IMR-90 (cell line): ENCODE data around the gene RCE1. TPM values are rescaled to one million over a fixed set of nuclear protein-coding genes. Genes with fewer than 3 reads are reported as not detected.

Experiments used
- ATAC-seq: fragments of 200-7000 bp; cut with Tn5 transposase; 2 replicates; pipeline ENCODE4 v1.9.1; 2020; ENCODE audit warnings: low read depth, mild to moderate bottlenecking, moderate library complexity
- BruUV-seq: library from RNA; stranded (reverse); fragments of 400-500 nt; replicated peaks from 2 replicates; lab custom pipeline; 2021; lab: Mats Ljungman, UMichigan
- CTCF ChIA-PET: fragments of 300-600 bp; formaldehyde crosslinking; extraction: SDS; loops from one replicate; lab custom pipeline; 2021; ENCODE audit warnings: antibody characterized with exemption; lab: Yijun Ruan, JAX
- POLR2A ChIA-PET: fragments of 300-600 bp; sonication (Branson Sonifier 250); formaldehyde crosslinking; loops from one replicate; lab custom pipeline; 2022; ENCODE audit warnings: antibody characterized with exemption; ENCODE audit not compliant: unreplicated experiment; lab: Charles Lee
- DNase-seq: peaks from one replicate; pipeline ENCODE4 v3.0.0; 2013
- H2AFZ ChIP-seq: replicated peaks from 2 replicates; pipeline ENCODE3; 2013; ENCODE audit warnings: low read length, mild to moderate bottlenecking; ENCODE audit not compliant: poor library complexity
- H2AK5ac ChIP-seq: 2 replicates; pipeline ENCODE4 v1.6.1; 2013; ENCODE audit warnings: low read depth, low read length, inconsistent platforms
- H2AK9ac ChIP-seq: replicated peaks from 2 replicates; pipeline ENCODE3; 2013; ENCODE audit warnings: mild to moderate bottlenecking, low read depth, low read length, moderate library complexity; ENCODE audit not compliant: poor library complexity
- H2BK120ac ChIP-seq: 2 replicates; pipeline ENCODE4 v1.6.1; 2013; ENCODE audit warnings: low read depth, low read length, inconsistent platforms
- H2BK15ac ChIP-seq: 3 replicates; pipeline ENCODE4 v1.6.1; 2013; ENCODE audit warnings: low read depth, low read length, inconsistent platforms
- H2BK20ac ChIP-seq: 2 replicates; pipeline ENCODE4 v1.6.1; 2013; ENCODE audit warnings: low read depth, mild to moderate bottlenecking, inconsistent platforms, low read length, moderate library complexity
- H2BK5ac ChIP-seq: 2 replicates; pipeline ENCODE4 v1.6.1; 2013; ENCODE audit warnings: mild to moderate bottlenecking, low read depth, low read length, inconsistent platforms; ENCODE audit not compliant: poor library complexity, severe bottlenecking
- H3K14ac ChIP-seq: replicated peaks from 2 replicates; pipeline ENCODE4 v1.6.1; 2013; ENCODE audit warnings: low read depth, low read length, inconsistent platforms
- H3K18ac ChIP-seq: 2 replicates; pipeline ENCODE4 v1.6.1; 2013; ENCODE audit warnings: low read depth, low read length, control low read depth
- H3K23ac ChIP-seq: 2 replicates; pipeline ENCODE4 v1.6.1; 2013; ENCODE audit warnings: low read depth, low read length, inconsistent platforms
- H3K27ac ChIP-seq: 2 replicates; pipeline ENCODE4 v1.5.1; 2013; ENCODE audit warnings: mild to moderate bottlenecking, control low read depth, low read length; ENCODE audit not compliant: insufficient read depth
- H3K27me3 ChIP-seq: 2 replicates; pipeline ENCODE4 v1.6.1; 2013; ENCODE audit warnings: low read length; ENCODE audit not compliant: control insufficient read depth, insufficient read depth
- H3K36me3 ChIP-seq: 2 replicates; pipeline ENCODE4 v1.6.1; 2013; ENCODE audit warnings: low read length, mixed read lengths; ENCODE audit not compliant: control insufficient read depth, insufficient read depth
- H3K4ac ChIP-seq: 2 replicates; pipeline ENCODE4 v1.6.1; 2013; ENCODE audit warnings: low read depth, low read length, inconsistent platforms
- H3K4me1 ChIP-seq: 2 replicates; pipeline ENCODE4 v1.6.1; 2013; ENCODE audit warnings: low read length, mixed read lengths; ENCODE audit not compliant: control insufficient read depth, insufficient read depth
- H3K4me2 ChIP-seq: 2 replicates; pipeline ENCODE4 v1.6.1; 2013; ENCODE audit warnings: low read depth, mild to moderate bottlenecking, control low read depth, low read length, moderate library complexity
- H3K4me3 ChIP-seq: 2 replicates; pipeline ENCODE4 v1.5.1; 2013; ENCODE audit warnings: low read depth, mild to moderate bottlenecking, control low read depth, low read length, moderate library complexity; ENCODE audit not compliant: insufficient read depth
- H3K56ac ChIP-seq: 2 replicates; pipeline ENCODE4 v1.6.1; 2013; ENCODE audit warnings: low read length, inconsistent platforms; ENCODE audit not compliant: insufficient read depth; ENCODE audit errors: extremely low read depth
- H3K79me1 ChIP-seq, 2 experiments: 2 replicates each; pipeline ENCODE4 v1.6.1; 2013; ENCODE audit warnings: low read length in 2 of 2, inconsistent platforms in 1 of 2, low read depth in 1 of 2
- H3K9ac ChIP-seq: 2 replicates; pipeline ENCODE4 v1.6.1; 2013; ENCODE audit warnings: low read depth, low read length, control low read depth
- H3K9me1 ChIP-seq: 2 replicates; pipeline ENCODE4 v1.6.1; 2013; ENCODE audit warnings: low read length, inconsistent platforms; ENCODE audit not compliant: insufficient read depth
- H3K9me3 ChIP-seq: 2 replicates; pipeline ENCODE4 v1.6.1; 2013; ENCODE audit warnings: low read length; ENCODE audit not compliant: control insufficient read depth, insufficient read depth
- H4K20me1 ChIP-seq: 2 replicates; pipeline ENCODE4 v1.6.1; 2013; ENCODE audit warnings: low read length, inconsistent platforms; ENCODE audit not compliant: insufficient read depth
- H4K5ac ChIP-seq: 2 replicates; pipeline ENCODE4 v1.6.1; 2013; ENCODE audit warnings: mild to moderate bottlenecking, low read depth, low read length, control low read depth
- H4K8ac ChIP-seq, 2 experiments: 2 replicates each; pipeline ENCODE4 v1.6.1; 2013; ENCODE audit warnings: low read depth in 2 of 2, low read length in 2 of 2, control low read depth in 1 of 2, inconsistent platforms in 1 of 2
- H4K91ac ChIP-seq: 2 replicates; pipeline ENCODE4 v1.6.1; 2013; ENCODE audit warnings: low read depth, low read length, inconsistent platforms; ENCODE audit not compliant: insufficient read depth
- CHD1 ChIP-seq: IDR thresholded peaks from 2 replicates; pipeline ENCODE4 v1.6.1; 2012; ENCODE audit warnings: low read depth, low read length, improper control_type of control experiment
- MAFK ChIP-seq: IDR thresholded peaks from 2 replicates; pipeline ENCODE4 v1.6.1; 2012; ENCODE audit warnings: low read depth, low read length, improper control_type of control experiment
- MAZ ChIP-seq: IDR thresholded peaks from 2 replicates; pipeline ENCODE4 v1.6.1; 2012; ENCODE audit warnings: low read depth, mild to moderate bottlenecking, low read length, improper control_type of control experiment, moderate library complexity, borderline replicate concordance
- POLR2A ChIP-seq: IDR thresholded peaks from 2 replicates; pipeline ENCODE4 v1.6.1; 2012; ENCODE audit warnings: mild to moderate bottlenecking, low read depth, low read length
- RFX5 ChIP-seq: IDR thresholded peaks from 2 replicates; pipeline ENCODE4 v1.8.0; 2012; ENCODE audit warnings: low read depth, mild to moderate bottlenecking, low read length, moderate library complexity
- SMC3 ChIP-seq: fragments of 150-350 bp; IDR thresholded peaks from 2 replicates; pipeline ENCODE4 v1.6.1; 2016; ENCODE audit warnings: low read depth, mild to moderate bottlenecking, antibody characterized with exemption, low read length, moderate library complexity
- WGBS, 2 experiments: methylation state at CpG; one replicate each; pipeline versions ENCODE4 v1.1.5 to v1.1.7; 2013; ENCODE audit warnings: missing lambda C conversion rate in 2 of 2; ENCODE audit not compliant: insufficient read length in 1 of 2; ENCODE audit errors: extremely low coverage in 2 of 2; 5-methylcytosine and 5-hydroxymethylcytosine counted together
- dilution Hi-C: fragments of 300-500 bp; cut with HindIII; formaldehyde crosslinking; loops from one replicate; pipeline ENCODE4 v1.14.3; 2018; ENCODE audit warnings: low sequenced_read_pairs; ENCODE audit not compliant: unreplicated experiment
- in situ Hi-C: fragments of 300-500 bp; cut with MboI; formaldehyde crosslinking; loops from 3 replicates; pipeline ENCODE4 v1.14.3; 2019; ENCODE audit warnings: low sequenced_read_pairs, inconsistent platforms, mixed read lengths
- intact Hi-C: fragments of 100-400 bp; cut with micrococcal nuclease; formaldehyde crosslinking; loops from 2 replicates; pipeline ENCODE4 v1.10.0; 2022
- polyA plus RNA-seq, 3 experiments: library from polyadenylated mRNA; depleted of rRNA; stranded (reverse); fragments of >200 nt; gene quantifications; 2 replicates each; pipeline ENCODE4 v1.2.3, GENCODE V29; 2012; ENCODE audit warnings: low replicate concordance in 1 of 3
- total RNA-seq: library from RNA; depleted of rRNA; stranded (reverse); fragments of >200 nt; gene quantifications from 2 replicates; pipeline ENCODE4 v1.2.3, GENCODE V29; 2012
- TF ChIP-seq, protein P1 (sequence below): fragments of 150-350 bp; IDR thresholded peaks from 2 replicates; pipeline ENCODE4 v1.6.1; 2017; ENCODE audit warnings: mild to moderate bottlenecking, antibody characterized with exemption, low read length, low read depth

Gene RCE1
- total and polyA plus RNA-seq, 2 of the 4 experiments (the other 2 are of a cell fraction), result 6.6 to 19.4 TPM

DNA sequence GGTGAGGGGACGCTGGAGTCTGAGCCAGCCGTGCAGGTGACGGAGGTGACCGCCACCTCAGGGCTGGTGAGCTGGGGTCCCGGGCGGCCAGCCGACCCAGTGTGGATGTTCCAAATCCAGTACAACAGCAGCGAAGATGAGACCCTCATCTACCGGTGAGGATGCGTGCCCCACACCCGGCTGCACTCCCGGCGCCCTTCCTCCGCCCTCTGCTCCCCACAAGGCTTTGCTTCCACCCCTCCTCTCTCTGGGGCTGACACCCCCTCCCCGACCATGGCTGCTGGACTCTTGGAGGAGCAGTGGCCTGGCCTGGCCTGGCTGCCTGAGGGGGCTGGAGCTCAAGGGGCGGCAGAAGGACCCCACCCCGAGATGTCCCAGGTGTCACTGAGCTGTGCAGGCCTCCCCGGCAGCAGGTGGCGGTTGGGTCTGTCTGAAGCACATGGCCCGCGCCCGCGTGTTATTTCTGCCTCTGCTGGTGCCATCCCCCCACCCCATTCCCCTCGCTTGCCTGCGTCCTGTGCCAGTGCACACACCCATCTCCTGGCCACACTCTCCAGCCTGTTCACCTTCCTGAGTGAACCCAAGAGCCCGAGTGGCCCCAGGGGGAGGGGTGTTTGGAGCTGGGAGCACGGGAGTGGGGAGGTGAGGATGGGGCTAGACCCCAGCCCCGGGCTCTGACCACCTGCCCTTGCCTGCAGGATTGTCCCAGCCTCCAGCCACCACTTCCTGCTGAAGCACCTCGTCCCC lies 15.9 kb downstream of the RCE1 start:
- Histone ChIP-seq H4K5ac (no peak overlapping the region), H3K79me1 (peaks cover 3 to 30% of the 10 kb centered on the region in 2 experiments; a peak in 2 of 4 replicates), H3K4me1 (peaks cover 4% of the 10 kb centered on the region), H3K4me3 (no peak overlapping the region), H3K9ac (no peak overlapping the region), H2AK5ac (no peak overlapping the region; the same call in 1 of the 2 replicates), H3K4me2 (no peak overlapping the region), H3K36me3 (peaks cover 28% of the 10 kb centered on the region; the same call in 1 of the 2 replicates), H2AFZ (peak overlapping the region; percentile 23), H3K14ac (no peak overlapping the region), H3K4ac (no peak overlapping the region), H2BK15ac (no peak overlapping the region), H3K9me1 (peaks cover 15% of the 10 kb centered on the region; the same call in 1 of the 2 replicates), H2BK5ac (no peak overlapping the region), H4K91ac (no peak overlapping the region), H3K9me3 (no peaks in the 10 kb centered on the region), H3K27ac (no peak overlapping the region), H3K56ac (no peak overlapping the region), H3K27me3 (no peaks in the 10 kb centered on the region), H2BK20ac (no peak overlapping the region), H3K18ac (no peak overlapping the region), H2BK120ac (no peak overlapping the region), H4K8ac (no peak overlapping the region), H4K20me1 (peaks cover 6% of the 10 kb centered on the region; the same call in 1 of the 2 replicates), H3K23ac (no peak overlapping the region), H2AK9ac (no peak overlapping the region)
- BruUV-seq, result no TSS peak
- dilution Hi-C loops, result no loop called here
- TF ChIP-seq RFX5 (no peak), MAFK (no peak), MAZ (no peak), POLR2A (no peak), SMC3 (no peak), CHD1 (no peak)
- TF ChIP-seq, protein P1, sequence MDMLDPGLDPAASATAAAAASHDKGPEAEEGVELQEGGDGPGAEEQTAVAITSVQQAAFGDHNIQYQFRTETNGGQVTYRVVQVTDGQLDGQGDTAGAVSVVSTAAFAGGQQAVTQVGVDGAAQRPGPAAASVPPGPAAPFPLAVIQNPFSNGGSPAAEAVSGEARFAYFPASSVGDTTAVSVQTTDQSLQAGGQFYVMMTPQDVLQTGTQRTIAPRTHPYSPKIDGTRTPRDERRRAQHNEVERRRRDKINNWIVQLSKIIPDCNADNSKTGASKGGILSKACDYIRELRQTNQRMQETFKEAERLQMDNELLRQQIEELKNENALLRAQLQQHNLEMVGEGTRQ, result no peak
- ChIA-PET CTCF (no interaction called here), POLR2A (no interaction called here)
- in situ Hi-C loops, result no loop called here
- WGBS, 2 experiments, result 92% methylated on average over 7 of the region's 29 CpGs; no CpG with 5 or more reads in 1 of the 2 experiments
- intact Hi-C loops, result loop anchor here (5.0 kb wide), 2 partner anchors 113 to 173 kb away; no protein-coding TSS in a partner anchor
- no peak for ATAC-seq
- no peak for DNase-seq
